Mesodermal cell (in vitro differentiated cells): ENCODE data around the gene DNLZ. TPM values are rescaled to one million over a fixed set of nuclear protein-coding genes. Genes with fewer than 3 reads are reported as not detected.
"Not testable (repeated sequence)": the region's sequence is repeated elsewhere in the genome, so short reads cannot be mapped to it uniquely, and the experiment has no call there.

ENCODE experiments used
- H3K27ac ChIP-seq: 2 replicates; pipeline ENCODE4 v1.7.0; 2013; ENCODE audit warnings: mild to moderate bottlenecking, low read depth, low read length, moderate library complexity; ENCODE audit not compliant: severe bottlenecking
- H3K36me3 ChIP-seq: 2 replicates; pipeline ENCODE4 v1.7.1; 2013; ENCODE audit warnings: mild to moderate bottlenecking, low read length, moderate library complexity; ENCODE audit not compliant: control insufficient read depth, insufficient read depth
- H3K4me1 ChIP-seq: one replicate; pipeline ENCODE4 v1.7.1; 2013; ENCODE audit warnings: mild to moderate bottlenecking, low read length; ENCODE audit not compliant: insufficient read depth, control insufficient read depth, poor library complexity, severe bottlenecking
- H3K4me3 ChIP-seq: 2 replicates; pipeline ENCODE4 v1.7.0; 2013; ENCODE audit warnings: low read length, control low read depth, mild to moderate bottlenecking; ENCODE audit not compliant: insufficient read depth, poor library complexity, severe bottlenecking; ENCODE audit errors: extremely low read depth
- H3K9me3 ChIP-seq: 2 replicates; pipeline ENCODE4 v1.7.1; 2013; ENCODE audit warnings: mild to moderate bottlenecking, low read length, moderate library complexity; ENCODE audit not compliant: control insufficient read depth
- WGBS, 2 experiments: methylation state at CpG; one replicate each; pipeline ENCODE4 v1.1.5; 2013; ENCODE audit warnings: missing lambda C conversion rate in 2 of 2; ENCODE audit not compliant: insufficient coverage in 2 of 2; 5-methylcytosine and 5-hydroxymethylcytosine counted together
- polyA plus RNA-seq, 2 experiments: library from polyadenylated mRNA; stranded (reverse); fragments of 50-300 nt; gene quantifications; one replicate each; pipeline ENCODE4 v1.2.3, GENCODE V29; 2013

DNLZ gene
- 13.4 TPM for polyA plus RNA-seq (2013, experiment 1 of 2)
- 10.4 TPM for polyA plus RNA-seq (2013, experiment 2 of 2)

GRCh38 chr9:136363106-136363948 lies at the start of gene DNLZ:
DNLZ (minus strand) TSS chr9:136363744; CDS start chr9:136363714, 30 bp downstream.
- Histone ChIP-seq H3K4me3 (peak within 1 kb of the TSS; percentile 64), H3K27ac (peak within 1 kb of the TSS; percentile 88), H3K4me1 (peaks cover 2% of the 10 kb centered on the region), H3K36me3 (peaks cover 15% of the 10 kb centered on the region), H3K9me3 (no peaks in the 10 kb centered on the region)
- WGBS, 2 experiments = 1 to 2% methylated on average over 66 to 80 of the region's 97 CpGs

DNA sequence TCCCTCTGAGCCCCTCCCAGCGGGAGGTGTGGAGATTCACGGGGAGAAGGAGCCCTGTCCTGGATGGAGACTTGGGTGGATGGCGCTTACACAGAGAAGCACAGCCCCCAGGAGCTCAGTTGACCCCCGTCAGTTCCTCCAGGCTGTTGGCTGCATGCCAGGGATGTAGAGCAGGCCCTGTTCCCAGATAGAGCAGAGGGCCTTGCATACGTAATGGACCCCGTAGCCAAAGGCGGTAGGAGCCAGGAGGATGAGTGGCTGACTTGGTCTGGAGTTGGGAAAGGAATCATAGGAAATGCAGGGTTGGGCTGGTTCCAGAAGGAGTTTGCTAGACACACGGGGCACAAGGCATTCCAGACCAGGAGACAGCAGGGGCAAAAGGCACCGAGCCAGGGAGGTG lies 49.4 kb upstream of the DNLZ start:
- Histone ChIP-seq H3K27ac (no peak overlapping the region), H3K4me3 (no peak overlapping the region), H3K9me3 (no peaks in the 10 kb centered on the region), H3K4me1 (peaks cover 13% of the 10 kb centered on the region), H3K36me3 (peaks cover 68% of the 10 kb centered on the region)
- 95 to 96% methylated on average over 8 to 9 of the region's 9 CpGs for WGBS, 2 experiments

GRCh38 chr9:136411378-136411777 lies 47.8 kb upstream of the DNLZ start:
- H3K4me1 ChIP-seq = peaks cover 13% of the 10 kb centered on the region
- 76 to 88% methylated on average over 4 of the region's 4 CpGs for WGBS, 2 experiments
- peaks cover 64% of the 10 kb centered on the region for H3K36me3 ChIP-seq
- peak overlapping the region; percentile 94 for H3K4me3 ChIP-seq
- H3K27ac ChIP-seq = peak overlapping the region; percentile 89
- no peaks in the 10 kb centered on the region for H3K9me3 ChIP-seq

GRCh38 chr9:136410500-136411287 lies 47.1 kb upstream of the DNLZ start, which contains the start of the genes ENTR1 and PMPCA:
ENTR1 (minus strand) TSS chr9:136410614; CDS start chr9:136410397, 217 bp downstream.
PMPCA (plus strand) TSS chr9:136410658; CDS start chr9:136410669, 11 bp downstream.
- H3K36me3 ChIP-seq = peaks cover 63% of the 10 kb centered on the region
- WGBS, 2 experiments = 1% methylated on average over 59 to 74 of the region's 83 CpGs
- H3K4me1 ChIP-seq = peaks cover 13% of the 10 kb centered on the region
- no peaks in the 10 kb centered on the region for H3K9me3 ChIP-seq
- peak within 1 kb of the TSS; percentile 94 for H3K4me3 ChIP-seq
- H3K27ac ChIP-seq = peak within 1 kb of the TSS; percentile 89

- peak overlapping the region; percentile 94 for H3K4me3 ChIP-seq
- WGBS, 2 experiments = 8 to 12% methylated on average over 57 to 60 of the region's 71 CpGs
- peak overlapping the region; percentile 20 for H3K27ac ChIP-seq
- H3K9me3 ChIP-seq = no peaks in the 10 kb centered on the region
- peaks cover 63% of the 10 kb centered on the region for H3K36me3 ChIP-seq
- H3K4me1 ChIP-seq = peaks cover 13% of the 10 kb centered on the region
These were observed 46.3 kb upstream of the DNLZ start for GRCh38 chr9:136409557-136410455.

DNA sequence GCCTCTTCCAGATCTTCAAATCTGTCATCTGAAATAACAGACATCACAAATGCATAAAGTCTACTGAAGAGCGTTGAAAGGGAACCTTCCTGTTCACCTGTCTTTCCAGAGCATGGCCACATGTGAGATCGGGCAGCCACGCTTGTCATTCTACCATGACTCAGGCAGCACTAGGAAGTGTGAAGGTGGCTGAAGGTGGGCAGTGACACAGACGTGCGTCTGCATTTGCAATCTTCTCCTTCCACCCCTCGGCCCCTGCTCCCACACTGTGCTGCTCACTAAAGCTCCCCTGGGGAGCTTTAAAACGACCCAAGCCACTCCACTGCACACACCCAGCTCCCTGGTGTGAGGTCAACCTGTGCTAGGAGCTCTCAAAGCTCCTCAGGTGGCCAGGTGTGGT lies 44.4 kb upstream of the DNLZ start:
- Histone ChIP-seq H3K36me3 (peaks cover 60% of the 10 kb centered on the region), H3K9me3 (no peaks in the 10 kb centered on the region), H3K27ac (no peak overlapping the region), H3K4me3 (no peak overlapping the region), H3K4me1 (peaks cover 13% of the 10 kb centered on the region)
- WGBS, 2 experiments = 83 to 88% methylated on average over 5 to 7 of the region's 7 CpGs

DNA sequence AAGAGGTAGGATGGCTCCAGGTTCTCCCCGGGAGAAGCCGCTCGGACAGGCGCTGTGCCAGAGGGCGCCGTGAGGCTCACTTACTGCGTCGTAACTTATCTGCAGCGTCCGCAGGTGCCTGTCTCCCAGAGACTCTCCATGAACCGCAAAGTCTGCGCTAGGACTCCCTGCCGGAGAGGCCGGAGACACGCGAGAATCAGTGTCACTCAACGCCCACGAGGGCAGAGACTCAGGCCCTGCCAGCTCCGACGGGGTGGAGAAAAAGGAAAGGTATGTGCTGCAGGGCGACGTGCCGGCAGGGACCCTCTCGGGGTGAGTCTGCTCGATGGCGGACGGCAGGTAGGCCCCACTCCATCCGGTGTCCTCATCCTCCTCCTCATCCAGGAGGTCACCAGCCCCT lies 43.5 kb upstream of the DNLZ start:
- not testable (repeated sequence) for H3K9me3 ChIP-seq, H3K27ac ChIP-seq, H3K4me3 ChIP-seq
- peaks cover 59% of the 10 kb centered on the region for H3K36me3 ChIP-seq
- 93 to 98% methylated on average over 21 to 24 of the region's 28 CpGs for WGBS, 2 experiments
- peaks cover 13% of the 10 kb centered on the region for H3K4me1 ChIP-seq

- not testable (repeated sequence) for H3K4me3 ChIP-seq, H3K4me1 ChIP-seq, H3K27ac ChIP-seq, H3K9me3 ChIP-seq
- peaks cover 59% of the 10 kb centered on the region for H3K36me3 ChIP-seq
- WGBS, 2 experiments = 87 to 95% methylated on average over 8 to 10 of the region's 10 CpGs
These were observed 42.4 kb upstream of the DNLZ start for GRCh38 chr9:136405904-136406303.

- Histone ChIP-seq H3K36me3 (peaks cover 59% of the 10 kb centered on the region), H3K9me3 (no peaks in the 10 kb centered on the region), H3K4me1 (peaks cover 4% of the 10 kb centered on the region), H3K27ac (no peak overlapping the region), H3K4me3 (no peak overlapping the region)
- 94 to 95% methylated on average over 5 of the region's 7 CpGs for WGBS, 2 experiments
These were observed 41.9 kb upstream of the DNLZ start for GRCh38 chr9:136405481-136405880.

DNA sequence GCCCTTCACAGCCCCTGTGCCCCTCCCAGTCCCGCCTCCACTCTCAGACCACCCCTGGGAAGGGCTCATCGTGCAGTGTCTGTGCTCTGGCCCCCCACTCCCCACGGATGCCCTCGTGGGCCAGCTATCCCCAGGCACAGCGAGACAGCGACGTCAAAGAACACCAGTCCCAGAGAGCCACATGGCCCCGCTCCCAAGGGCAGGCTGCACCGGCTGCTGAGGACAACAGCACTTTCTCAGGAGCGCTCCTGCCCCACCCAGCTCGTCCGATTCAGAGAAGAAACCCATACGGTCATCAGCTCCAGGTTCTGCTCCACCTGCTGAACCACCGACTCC lies 41.2 kb upstream of the DNLZ start:
- H3K4me3 ChIP-seq = no peak overlapping the region
- WGBS, 2 experiments = 95% methylated on average over 13 of the region's 14 CpGs
- H3K27ac ChIP-seq = no peak overlapping the region
- no peaks in the 10 kb centered on the region for H3K9me3 ChIP-seq
- peaks cover 59% of the 10 kb centered on the region for H3K36me3 ChIP-seq
- peaks cover 4% of the 10 kb centered on the region for H3K4me1 ChIP-seq
